ENCODE data around the gene PTGIS.

Gene PTGIS

GRCh38 chr20:49480236-49480635, 87.7 kb downstream of the PTGIS start:
- DNase-seq (ENCODE audit: low read depth in 2 of 2): no peak
- no peak for TF ChIP-seq CTCF (IDR thresholded peaks at IDR 0.05; ENCODE audit: low read depth, low read length)
- no peak overlapping the region for H3K4me3 ChIP-seq (replicated peaks in 1 of 2; ENCODE audit: low read depth in 2 of 2, low read length in 2 of 2)

GRCh38 chr20:49479785-49480184, 88.2 kb downstream of the PTGIS start:
- H3K4me3 ChIP-seq (replicated peaks in 1 of 2; ENCODE audit: low read depth in 2 of 2, low read length in 2 of 2): no peak overlapping the region
- no peak for DNase-seq (ENCODE audit: low read depth in 2 of 2)
- TF ChIP-seq CTCF (IDR thresholded peaks at IDR 0.05; ENCODE audit: low read depth, low read length): no peak

- DNase-seq (ENCODE audit: low read depth in 2 of 2): no peak
Measured at GRCh38 chr20:49478754-49479689, 88.9 kb downstream of the PTGIS start.

GRCh38 chr20:49478266-49478665, 89.7 kb downstream of the PTGIS start:
- DNase-seq (ENCODE audit: low read depth in 2 of 2): no peak
- no peak overlapping the region for H3K4me3 ChIP-seq (replicated peaks in 1 of 2; ENCODE audit: low read depth in 2 of 2, low read length in 2 of 2)
- no peak for TF ChIP-seq CTCF (IDR thresholded peaks at IDR 0.05; ENCODE audit: low read depth, low read length)

More at GRCh38 chr20:49478754-49479689, 88.9 kb downstream of the PTGIS start:
- no peak overlapping the region for H3K4me3 ChIP-seq (replicated peaks in 1 of 2; ENCODE audit: low read depth in 2 of 2, low read length in 2 of 2)
- no peak for TF ChIP-seq CTCF (IDR thresholded peaks at IDR 0.05; ENCODE audit: low read depth, low read length)

GRCh38 chr20:49477200-49477599, 90.7 kb downstream of the PTGIS start:
- DNase-seq (ENCODE audit: low read depth in 2 of 2): no peak
- H3K4me3 ChIP-seq (replicated peaks in 1 of 2; ENCODE audit: low read depth in 2 of 2, low read length in 2 of 2): no peak overlapping the region
- TF ChIP-seq CTCF (IDR thresholded peaks at IDR 0.05; ENCODE audit: low read depth, low read length): no peak

GRCh38 chr20:49476016-49476355, 92.0 kb downstream of the PTGIS start:
- DNase-seq (ENCODE audit: low read depth in 2 of 2): peak in 1 of 2 donors; percentile 8
- no peak overlapping the region for H3K4me3 ChIP-seq (replicated peaks in 1 of 2; ENCODE audit: low read depth in 2 of 2, low read length in 2 of 2)
- TF ChIP-seq CTCF (IDR thresholded peaks at IDR 0.05; ENCODE audit: low read depth, low read length): no peak
